Hematopoietic multipotent progenitor cell (in vitro differentiated cells): Measurements from ENCODE around the gene TGFBR3L. TPM values are rescaled to one million over a fixed set of nuclear protein-coding genes. Genes with fewer than 3 reads are reported as not detected.
"Not testable (repeated sequence)": the region's sequence is repeated elsewhere in the genome, so short reads cannot be mapped to it uniquely, and the experiment has no call there.

Experiments used
- DNase-seq, 3 donors: peaks; one replicate each; pipeline ENCODE4 v3.0.0-alpha.2; 2011 to 2015; ENCODE audit warnings: low read depth in 2 of 3, low spot score in 2 of 3
- total RNA-seq: library from RNA; depleted of rRNA; stranded (reverse); fragments of >200 nt; gene quantifications from one replicate; pipeline ENCODE4 v1.2.3, GENCODE V29; 2012

Gene TGFBR3L
- total RNA-seq, 1 donor, result not detected

DNA sequence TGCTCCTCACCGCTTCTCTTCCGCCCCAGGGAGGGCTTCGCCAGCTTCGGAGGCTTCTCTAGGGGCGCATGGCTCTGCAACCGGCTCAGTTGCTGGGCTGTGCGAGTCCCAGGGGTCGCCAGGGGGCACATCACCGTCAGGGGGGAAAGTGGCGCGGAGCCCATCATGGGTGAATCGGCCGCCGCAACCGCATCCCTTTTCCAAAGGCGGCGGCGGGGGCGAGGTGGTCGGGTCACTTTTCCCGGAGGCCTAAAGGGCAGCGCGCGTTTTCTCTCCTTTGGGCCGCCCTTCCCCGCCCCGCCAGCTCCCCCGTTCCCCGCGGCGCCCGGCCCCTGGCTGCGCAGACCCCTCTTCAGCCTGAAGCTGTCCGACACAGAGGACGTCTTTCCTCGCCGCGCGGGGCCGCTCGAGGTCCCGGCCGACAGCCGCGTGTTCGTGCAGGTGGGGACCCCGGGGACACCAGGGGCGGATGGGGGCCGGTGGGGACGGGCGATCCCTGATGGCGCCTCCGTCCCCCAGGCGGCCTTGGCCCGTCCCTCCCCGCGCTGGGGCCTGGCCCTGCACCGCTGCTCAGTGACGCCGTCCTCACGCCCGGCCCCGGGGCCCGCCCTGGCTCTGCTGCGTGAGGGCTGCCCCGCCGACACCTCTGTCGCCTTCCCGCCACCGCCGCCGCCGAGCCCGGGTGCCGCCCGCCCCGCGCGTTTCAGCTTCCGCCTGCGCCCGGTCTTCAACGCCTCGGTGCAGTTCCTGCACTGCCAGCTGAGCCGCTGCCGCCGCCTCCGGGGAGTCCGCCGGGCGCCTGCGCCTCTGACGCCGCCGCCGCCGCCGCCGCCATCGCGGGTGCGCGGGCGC lies 1.7 kb downstream of the TGFBR3L start:
- no peak for DNase-seq

- DNase-seq, result no peak
These were observed 2.3 kb downstream of the TGFBR3L start for GRCh38 chr19:7916955-7917266.

DNA sequence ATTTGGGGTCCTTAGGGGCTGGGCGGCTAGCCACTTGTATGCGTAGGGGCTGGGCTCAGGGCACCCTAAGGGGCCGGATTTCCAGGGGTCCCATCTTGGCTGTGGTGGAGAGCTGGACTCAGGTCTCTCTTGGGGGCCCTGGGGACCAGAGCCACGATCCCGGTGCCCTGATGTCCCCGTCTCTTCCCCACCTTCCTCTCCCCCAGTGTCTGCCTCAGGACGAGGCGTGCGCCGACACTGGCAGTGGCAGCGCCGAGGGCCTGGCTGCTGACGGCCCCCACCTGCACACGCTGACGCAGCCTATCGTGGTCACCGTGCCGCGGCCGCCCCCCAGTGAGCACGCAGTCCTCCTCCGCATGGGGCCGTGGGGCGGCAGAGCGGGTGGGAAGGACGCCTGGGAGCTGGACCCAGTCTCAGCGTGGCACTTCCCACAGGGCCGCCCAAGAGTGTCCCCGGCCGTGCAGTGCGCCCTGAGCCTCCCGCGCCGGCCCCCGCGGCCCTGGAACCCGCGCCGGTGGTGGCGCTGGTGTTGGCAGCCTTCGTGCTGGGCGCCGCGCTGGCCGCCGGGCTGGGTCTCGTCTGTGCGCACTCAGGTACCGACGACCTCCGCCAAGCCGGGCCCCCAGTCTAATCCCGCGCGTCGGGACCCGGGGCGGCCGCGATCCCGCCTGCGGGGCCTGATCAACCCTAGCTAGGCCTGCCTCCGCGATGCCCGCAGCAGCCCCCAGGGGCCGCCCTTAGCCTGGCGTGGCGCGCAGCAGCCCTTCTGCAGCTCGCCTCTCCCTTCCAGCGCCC lies 2.8 kb downstream of the TGFBR3L start:
- DNase-seq, result peak in 2 of 3 donors; percentile 73 to 74

GRCh38 chr19:7918062-7918614 lies 3.5 kb downstream of the TGFBR3L start:
- not testable (repeated sequence) for DNase-seq

DNA sequence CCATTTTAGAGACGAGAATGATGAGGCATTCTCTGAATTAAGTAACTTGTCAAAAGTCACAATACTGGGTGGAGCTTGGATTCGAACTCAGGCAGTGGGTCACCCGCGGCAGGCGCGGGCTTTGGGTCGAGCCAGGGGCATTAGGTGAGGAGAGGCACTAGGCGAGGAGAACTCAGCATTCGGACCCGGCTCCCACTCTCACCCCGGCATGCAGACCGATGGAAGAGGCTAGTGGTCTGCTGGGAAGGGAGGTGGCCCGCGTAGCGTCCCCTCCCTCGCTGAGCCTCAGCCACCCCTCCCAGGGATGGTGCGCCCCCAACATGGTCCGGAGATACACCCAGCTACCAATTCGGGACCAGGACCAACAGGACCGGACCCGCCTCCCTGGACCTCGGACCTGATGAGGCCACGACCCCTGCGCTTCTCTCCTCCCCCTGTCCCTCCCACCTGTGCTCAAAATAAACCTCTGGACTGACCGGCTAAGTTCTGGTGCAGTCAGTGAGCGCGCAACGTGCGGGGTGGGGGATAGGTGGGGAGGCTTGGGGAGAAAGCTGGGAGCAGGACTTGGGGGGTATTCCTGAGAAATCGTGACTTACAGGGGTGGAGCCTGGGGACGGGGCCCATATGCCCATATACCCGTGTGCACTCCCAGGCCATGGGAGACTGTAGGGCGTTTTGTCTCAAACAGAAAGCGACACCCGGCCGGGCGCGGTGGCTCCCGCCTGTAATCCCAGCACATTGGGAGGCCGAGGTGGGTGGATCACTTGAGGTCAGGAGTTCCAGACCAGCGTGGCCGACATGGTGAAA lies 4.2 kb downstream of the TGFBR3L start:
- DNase-seq, result no peak

DNA sequence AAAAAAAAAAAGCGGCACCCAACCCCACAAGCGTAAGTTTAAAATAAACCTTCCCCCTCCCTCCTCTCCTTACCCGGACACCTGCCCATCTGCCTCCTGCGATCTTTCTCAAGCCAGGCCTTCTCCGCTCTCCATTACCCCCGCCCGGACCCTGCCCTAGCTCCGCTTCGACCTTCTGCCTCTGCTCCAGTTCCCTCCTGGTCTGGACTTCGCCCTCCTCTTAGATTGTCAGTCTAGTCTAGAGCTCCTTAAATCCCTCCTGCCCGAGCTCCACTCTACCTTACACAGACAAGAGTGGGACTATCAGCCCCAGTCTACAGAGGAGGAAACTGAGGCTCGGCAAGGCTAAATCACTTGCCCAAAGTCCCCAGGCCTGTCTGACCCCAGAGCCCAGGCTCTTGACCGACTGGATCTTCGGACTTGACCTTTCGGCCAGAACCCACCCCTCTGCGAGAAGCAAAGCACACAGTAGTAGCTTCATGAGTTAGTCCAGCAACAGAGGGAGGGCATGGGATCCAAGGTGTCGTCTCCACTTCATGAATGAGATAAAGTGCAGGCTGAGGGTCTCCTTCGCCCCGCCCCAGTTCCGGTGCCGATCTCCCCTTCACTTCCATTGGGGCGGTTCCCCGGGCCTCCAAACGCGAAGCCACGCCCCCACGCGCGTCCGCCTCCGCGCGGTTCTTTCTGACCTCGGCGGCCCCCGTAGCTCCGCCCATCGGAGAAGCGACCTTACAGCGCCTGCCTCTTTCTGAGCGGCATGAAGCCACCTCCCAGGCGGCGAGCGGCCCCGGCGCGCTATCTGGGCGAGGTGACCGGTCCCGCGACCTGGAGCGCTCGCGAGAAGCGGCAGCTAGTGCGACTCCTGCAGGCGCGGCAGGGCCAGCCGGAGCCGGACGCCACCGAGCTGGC lies 5.2 kb downstream of the TGFBR3L start, which contains the start of gene SNAPC2:
Gene SNAPC2 (plus strand): TSS at position 729 of the 909 bp plus-strand sequence. CDS start 29 bp downstream, at position 758.
- DNase-seq, result peak; percentile 95 to 96 (median 96)

DNA sequence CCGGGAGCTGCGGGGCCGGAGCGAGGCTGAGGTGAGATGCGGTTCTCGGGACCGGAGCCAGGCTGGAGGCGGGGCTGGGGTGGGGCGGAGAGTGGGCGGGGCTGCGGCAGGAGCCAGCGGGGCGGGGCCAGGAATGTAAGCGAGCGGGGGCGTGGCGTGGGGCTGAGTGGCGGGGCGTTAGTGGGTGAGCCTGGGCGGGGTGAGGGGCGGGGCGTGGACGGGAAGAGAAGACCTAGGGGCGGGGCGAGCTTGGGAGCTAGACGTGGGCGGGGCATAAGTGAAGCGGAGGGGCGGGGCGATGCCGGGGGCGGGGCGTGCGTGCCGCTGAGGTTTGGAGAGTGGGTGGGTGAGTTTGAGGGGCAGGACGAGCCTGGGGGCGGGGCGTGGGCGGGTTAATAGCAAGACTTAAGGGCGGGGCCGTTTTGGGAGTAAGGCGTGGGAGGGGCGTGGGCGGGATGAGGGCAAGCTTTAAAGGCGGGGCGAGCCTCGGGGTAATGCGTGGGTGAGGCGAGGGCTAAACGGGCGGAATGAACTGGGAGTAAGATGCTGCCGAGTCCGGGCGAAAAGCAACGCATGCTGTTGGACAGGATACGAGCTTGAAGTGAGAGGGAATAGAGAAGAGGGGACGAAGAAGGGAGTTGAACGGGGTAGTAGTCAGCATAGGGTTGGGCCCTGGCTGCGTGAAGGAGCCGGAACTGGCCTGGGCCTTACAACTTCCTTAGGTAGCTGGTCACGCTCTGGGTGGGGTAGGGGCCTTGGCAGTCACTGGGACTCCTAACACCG lies 6.1 kb downstream of the TGFBR3L start:
- peak; percentile 98 to 99 (median 99) for DNase-seq

- DNase-seq, result no peak
These were observed 6.8 kb downstream of the TGFBR3L start for GRCh38 chr19:7921302-7921966.

DNA sequence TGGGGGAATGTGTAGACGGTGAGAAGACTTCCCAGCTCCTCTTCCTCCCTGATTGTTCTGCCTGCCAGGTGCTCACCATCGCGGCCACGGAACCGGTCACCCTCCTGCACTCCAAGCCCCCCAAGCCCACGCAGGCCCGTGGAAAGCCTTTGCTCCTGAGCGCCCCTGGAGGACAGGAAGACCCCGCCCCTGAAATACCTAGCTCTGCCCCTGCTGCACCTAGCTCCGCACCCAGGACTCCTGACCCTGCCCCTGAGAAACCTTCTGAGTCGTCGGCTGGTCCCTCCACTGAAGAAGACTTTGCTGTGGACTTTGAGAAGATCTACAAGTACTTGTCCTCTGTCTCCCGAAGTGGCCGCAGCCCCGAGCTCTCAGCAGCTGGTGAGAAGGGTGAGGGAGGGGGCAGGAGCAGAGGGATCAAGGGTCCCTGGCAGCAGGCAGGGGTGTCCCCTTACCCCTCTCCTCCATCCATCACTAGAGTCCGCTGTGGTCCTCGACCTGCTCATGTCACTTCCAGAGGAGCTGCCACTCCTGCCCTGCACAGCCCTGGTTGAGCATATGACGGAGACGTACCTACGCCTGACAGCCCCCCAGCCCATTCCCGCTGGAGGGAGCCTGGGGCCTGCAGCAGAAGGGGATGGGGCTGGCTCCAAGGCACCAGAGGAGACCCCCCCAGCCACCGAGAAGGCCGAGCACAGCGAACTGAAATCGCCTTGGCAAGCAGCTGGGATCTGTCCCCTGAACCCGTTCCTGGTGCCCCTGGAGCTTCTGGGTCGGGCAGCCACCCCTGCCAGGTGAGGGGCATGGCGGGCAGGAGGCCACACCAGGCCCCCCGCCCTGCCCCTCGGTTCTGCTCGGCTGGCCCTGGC lies 7.6 kb downstream of the TGFBR3L start:
- DNase-seq, result no peak

GRCh38 chr19:7922836-7923195 lies 8.2 kb downstream of the TGFBR3L start:
- DNase-seq, result no peak

DNA sequence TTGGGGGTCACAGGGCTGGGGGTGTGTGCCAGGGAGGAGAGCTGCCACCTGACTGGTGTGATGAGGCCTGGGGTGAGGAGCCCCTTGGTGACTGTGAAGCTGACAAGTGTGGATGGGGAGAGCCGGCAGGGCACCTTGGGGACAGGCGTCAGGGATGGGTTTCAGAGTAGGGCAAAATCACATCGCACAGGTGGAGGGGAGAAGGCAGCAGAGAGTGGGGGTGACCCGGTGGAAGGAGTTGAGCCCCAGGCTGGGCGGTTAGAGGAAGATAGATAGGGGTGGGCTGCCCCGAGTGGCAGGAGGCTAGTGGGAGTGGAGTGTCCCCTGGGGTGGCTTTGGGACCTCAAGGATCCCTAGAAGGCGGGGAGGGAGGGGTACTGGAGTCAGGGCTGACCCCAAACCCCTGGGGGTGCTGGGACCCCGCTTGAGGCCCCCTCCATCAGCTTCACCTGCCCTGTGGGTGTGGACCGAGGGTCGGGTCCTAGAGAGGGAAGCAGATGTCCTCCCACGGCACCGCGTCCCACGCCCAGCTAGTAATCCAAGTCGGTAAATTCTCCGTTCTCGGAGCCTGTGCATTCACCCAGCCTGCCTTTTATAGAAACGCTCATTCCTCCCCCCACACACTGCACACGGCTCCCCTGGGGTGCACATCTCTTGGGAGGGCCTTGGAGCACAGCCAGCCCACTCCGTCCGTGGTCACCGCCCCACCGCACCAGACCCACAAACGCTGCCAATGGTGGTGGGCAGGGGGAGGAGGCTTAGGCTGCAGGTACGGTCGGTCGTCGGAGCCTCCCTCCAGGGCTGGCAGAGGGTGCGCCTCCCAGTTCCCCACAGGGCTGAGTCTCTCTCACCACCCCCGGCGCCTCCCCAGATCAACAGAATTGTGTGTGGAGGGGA lies 8.9 kb downstream of the TGFBR3L start:
- DNase-seq, result no peak

GRCh38 chr19:7924241-7924640 lies 9.6 kb downstream of the TGFBR3L start:
- no peak for DNase-seq

- no peak for DNase-seq
These were observed 10.1 kb downstream of the TGFBR3L start for GRCh38 chr19:7924651-7925170.

DNA sequence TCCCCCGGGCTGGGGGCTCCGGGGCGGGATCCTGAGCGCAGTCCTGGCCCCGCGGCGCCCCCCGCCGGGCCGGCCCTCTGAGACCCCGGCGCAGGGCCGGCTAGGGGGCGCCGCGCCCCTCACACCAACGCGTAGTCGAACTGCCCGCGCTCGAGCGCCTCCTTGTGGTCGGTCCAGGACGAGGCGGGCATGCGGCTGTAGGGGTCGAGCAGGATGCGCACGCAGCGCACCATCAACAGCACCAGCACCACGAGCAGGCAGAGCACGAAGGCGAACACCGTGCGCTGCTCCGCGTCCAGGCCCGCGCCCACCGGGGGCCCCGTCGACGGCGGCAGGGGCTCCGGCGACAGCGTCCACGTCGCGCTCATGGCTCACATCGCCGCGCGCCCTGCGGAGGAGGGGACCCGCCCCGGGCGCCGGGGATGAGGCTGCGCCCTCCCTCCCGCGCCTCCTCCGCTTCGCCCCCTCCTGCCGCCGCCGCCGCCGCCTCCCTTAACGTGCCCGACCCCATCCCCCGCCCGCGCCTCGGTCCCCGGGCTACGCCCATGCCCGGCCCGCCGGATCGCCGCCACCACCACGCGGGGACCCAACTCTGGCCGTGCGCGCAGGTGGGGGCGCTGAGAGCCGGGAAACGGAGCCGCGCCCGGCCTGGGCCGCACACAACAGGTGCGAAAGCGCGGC lies 10.7 kb downstream of the TGFBR3L start:
- peak; percentile 68 to 91 (median 89) for DNase-seq

DNA sequence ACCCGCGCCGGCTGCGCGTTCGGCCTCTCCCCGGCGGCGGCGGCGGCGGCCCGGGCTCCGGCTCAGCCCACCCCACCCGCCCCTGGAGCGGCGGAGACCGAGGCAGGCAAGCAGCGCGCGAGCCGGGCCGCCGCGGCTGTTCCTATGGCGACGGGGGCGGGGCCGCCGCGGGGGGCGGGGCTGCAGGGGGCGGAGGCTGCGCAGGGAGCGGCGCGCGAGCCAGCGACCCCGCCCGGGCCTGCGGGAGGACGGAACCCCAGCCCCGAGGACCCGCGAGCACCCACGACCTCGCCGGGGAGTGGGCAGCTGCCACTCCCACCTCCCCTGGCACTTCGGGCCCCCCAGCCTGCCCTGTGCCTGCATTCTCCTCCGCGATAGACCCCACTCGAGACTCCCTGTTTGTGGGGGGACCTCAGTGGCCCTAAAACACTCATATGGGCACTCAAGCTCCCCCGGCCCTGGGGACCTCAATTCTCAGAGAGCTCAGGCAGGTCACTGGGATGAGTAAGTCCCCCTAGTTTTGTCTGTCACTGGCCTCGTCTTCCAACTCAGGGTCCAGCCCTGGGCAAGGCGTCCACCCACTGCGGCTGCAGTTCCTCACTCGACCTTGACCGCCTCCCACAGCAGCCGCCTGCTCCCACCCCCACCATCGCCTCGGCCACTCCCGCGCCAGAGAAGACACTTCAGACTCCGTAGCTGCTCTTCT lies 11.5 kb downstream of the TGFBR3L start, which contains the start of gene CTXN1:
Gene CTXN1 (minus strand): TSS at position 115 of the 706 bp plus-strand sequence. CDS start 597 bp downstream, outside the sequence.
- peak in 2 of 3 donors; percentile 42 to 54 for DNase-seq
